ENCODE results near the gene STX18. TPM values are rescaled to one million over a fixed set of nuclear protein-coding genes. Genes with fewer than 3 reads are reported as not detected.
"Not testable (repeated sequence)": the region's sequence is repeated elsewhere in the genome, so short reads cannot be mapped to it uniquely, and the experiment has no call there.

Gene STX18
- total and polyA plus RNA-seq, 5 experiments from 2014 or later = 20.0 to 24.9 (median 21.5) TPM

GRCh38 chr4:4426511-4427120, 115.2 kb downstream of the STX18 start:
- peak in 1 of 10 donors; percentile 35 for DNase-seq
- POLR2A ChIA-PET = interaction anchor here (0.6 to 1.9 kb wide), 4 partner anchors 10 to 178 kb away, joined by 3 to 7 read pairs (median 4); partner anchors contain the start of genes NSG1 and TMEM128
- Mint-ChIP-seq H3K27me3 (no peaks in the 10 kb centered on the region), H3K36me3 (peaks cover 0 to 24% (median 4%) of the 10 kb centered on the region in 3 donors), H3K4me3 (no peak overlapping the region), H3K4me1 (peaks cover 0 to 16% (median 5%) of the 10 kb centered on the region in 4 donors), H3K27ac (peak overlapping the region in 5 of 10 donors; percentile 61 to 93 (median 76)), H3K9me3 (no peaks in the 10 kb centered on the region)
- ATAC-seq = no peak

- Mint-ChIP-seq H3K27ac (peak overlapping the region in 3 of 10 donors; percentile 53 to 85 (median 75)), H3K4me3 (no peak overlapping the region), H3K27me3 (no peaks in the 10 kb centered on the region), H3K9me3 (no peaks in the 10 kb centered on the region), H3K4me1 (peaks cover 0 to 9% (median 3%) of the 10 kb centered on the region in 4 donors), H3K36me3 (peaks cover 0 to 33% (median 11%) of the 10 kb centered on the region in 3 donors)
- peak in 1 of 10 donors; percentile 30 for DNase-seq
- POLR2A ChIA-PET = interaction anchor here (0.9 to 1.9 kb wide), 3 partner anchors 10 to 178 kb away, joined by 3 to 7 read pairs (median 4); partner anchors contain the start of genes NSG1 and TMEM128
- ATAC-seq = no peak
Measured at GRCh38 chr4:4425696-4426095, 116.2 kb downstream of the STX18 start.

DNA sequence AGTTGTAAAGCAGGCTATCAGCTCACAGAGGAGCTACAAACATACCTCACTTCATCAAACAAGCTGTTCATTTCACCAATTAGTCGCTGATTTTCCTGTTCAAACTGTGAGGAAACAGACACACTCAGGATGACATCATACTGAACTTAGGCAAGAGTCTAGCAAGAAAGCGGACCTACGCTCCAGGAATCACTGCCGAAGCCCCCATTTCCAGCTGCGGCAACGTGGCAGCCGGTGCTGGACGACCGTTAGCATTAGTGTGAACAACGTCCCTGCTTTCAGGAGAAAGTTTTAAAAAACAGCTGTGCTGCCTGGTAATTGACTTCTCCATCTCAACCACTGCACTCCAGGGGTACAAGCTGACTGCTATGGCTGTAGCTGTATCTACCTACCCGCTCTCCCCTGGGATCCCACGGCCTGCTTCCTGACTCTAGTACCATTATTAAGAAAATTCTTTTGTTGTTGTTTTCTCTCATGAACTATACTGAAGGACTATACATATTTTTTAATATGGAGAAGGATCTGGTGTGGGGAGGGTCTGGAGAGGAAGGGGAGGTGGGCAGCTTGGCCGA, 116.6 kb downstream of the STX18 start:
- ATAC-seq (no peak), DNase-seq (no peak)
- POLR2A ChIA-PET = interaction anchor here (0.9 to 1.5 kb wide), 3 partner anchors 9 to 39 kb away, joined by 3 to 4 read pairs (median 3); partner anchors contain the start of gene NSG1
- no peak overlapping the region for H3K4me3 Mint-ChIP-seq
- H3K27ac Mint-ChIP-seq = peak overlapping the region in 3 of 10 donors; percentile 34 to 85 (median 53)
- H3K36me3 Mint-ChIP-seq = peaks cover 0 to 36% (median 11%) of the 10 kb centered on the region in 3 donors
- H3K27me3 Mint-ChIP-seq = no peaks in the 10 kb centered on the region
- H3K4me1 Mint-ChIP-seq = peaks cover 0 to 5% (median 0%) of the 10 kb centered on the region in 4 donors
- no peaks in the 10 kb centered on the region for H3K9me3 Mint-ChIP-seq

DNA sequence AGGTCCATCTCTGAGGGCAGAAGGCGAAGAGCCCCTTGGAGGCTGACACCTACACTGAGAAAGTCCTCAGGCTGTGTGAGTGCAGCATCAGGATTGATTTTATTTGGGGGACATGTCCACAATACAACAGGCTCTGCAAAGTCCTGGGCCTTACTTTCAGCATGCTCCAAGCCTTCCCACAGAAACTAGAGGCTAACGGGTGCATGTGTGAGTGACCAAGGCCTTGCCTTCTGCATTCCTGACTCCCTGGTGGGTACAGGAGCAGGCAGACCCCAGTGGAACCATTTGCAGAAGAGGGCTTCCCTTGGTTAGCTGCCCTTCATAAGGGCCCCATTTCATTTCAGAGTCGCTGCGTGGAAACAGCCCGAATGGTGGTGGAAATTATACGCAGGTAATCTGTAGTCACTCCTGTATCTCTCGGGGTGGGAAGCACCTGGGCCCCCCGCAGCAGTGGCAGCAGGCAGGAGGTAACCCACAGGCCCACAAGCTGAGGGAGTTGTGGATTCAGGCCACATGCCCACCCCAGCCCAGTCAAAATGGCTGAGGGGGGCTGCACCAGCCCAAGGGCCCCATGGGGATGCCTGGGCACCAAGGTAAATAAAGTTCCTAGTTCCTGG, 117.2 kb downstream of the STX18 start:
- Mint-ChIP-seq H3K36me3 (peaks cover 0 to 42% (median 11%) of the 10 kb centered on the region in 3 donors), H3K4me3 (no peak overlapping the region), H3K27me3 (no peaks in the 10 kb centered on the region), H3K4me1 (peaks cover 2 to 8% (median 4%) of the 10 kb centered on the region in 4 donors), H3K9me3 (no peaks in the 10 kb centered on the region), H3K27ac (peak overlapping the region in 5 of 10 donors; percentile 34 to 89 (median 53))
- ATAC-seq = no peak
- peak in 1 of 10 donors; percentile 27 for DNase-seq
- POLR2A ChIA-PET = interaction anchor here (1.2 kb wide), 1 partner anchor 39 kb away, joined by 3 read pairs; no protein-coding TSS in a partner anchor

DNA sequence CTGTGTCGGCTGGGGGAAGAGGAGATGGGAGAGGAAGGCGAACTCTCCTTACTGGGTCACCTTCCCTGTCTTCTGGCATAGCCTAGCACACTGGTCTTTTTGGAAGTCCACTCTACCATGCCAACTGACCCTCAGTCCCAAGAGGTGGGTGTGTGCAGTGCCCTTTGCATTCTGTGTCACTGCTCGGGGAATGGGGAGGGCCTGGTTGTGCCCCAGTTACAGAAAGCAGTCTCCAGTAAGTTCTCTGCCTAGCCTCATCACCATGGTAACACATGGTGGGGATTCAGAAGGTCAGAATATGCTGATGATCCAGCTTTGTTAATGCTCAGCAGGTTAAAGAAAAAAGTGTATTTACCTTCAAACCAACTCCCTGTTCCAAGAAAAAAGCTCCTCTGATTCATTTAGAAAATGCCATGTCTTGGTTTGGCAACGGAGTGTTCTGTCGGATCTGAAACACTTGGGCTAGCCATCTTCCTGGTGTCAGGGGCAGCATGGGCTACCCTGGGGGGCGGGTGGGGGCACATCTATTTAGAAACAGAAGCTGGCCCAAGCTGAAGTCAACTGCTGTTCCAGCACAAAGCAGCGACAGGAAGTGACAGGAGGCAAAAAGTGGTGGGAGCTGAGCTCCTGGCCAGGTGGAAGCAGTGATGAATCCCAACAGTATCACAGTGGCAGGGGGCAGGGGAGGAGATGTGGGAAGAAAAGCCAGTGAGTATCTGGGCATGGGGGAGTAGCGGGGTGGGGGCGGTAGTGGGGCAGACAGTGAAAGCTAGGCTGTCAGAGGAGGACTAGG, 117.9 kb downstream of the STX18 start:
- Mint-ChIP-seq H3K4me1 (peaks cover 7 to 15% (median 10%) of the 10 kb centered on the region in 4 donors), H3K36me3 (peaks cover 0 to 46% (median 11%) of the 10 kb centered on the region in 3 donors), H3K4me3 (no peak overlapping the region), H3K9me3 (no peaks in the 10 kb centered on the region), H3K27me3 (no peaks in the 10 kb centered on the region), H3K27ac (peak overlapping the region in 7 of 10 donors; percentile 31 to 89 (median 49))
- DNase-seq (peak in 1 of 10 donors; percentile 43), ATAC-seq (no peak)
- POLR2A ChIA-PET = interaction anchor here (1.2 kb wide), 1 partner anchor 38 kb away, joined by 3 read pairs; no protein-coding TSS in a partner anchor

DNA sequence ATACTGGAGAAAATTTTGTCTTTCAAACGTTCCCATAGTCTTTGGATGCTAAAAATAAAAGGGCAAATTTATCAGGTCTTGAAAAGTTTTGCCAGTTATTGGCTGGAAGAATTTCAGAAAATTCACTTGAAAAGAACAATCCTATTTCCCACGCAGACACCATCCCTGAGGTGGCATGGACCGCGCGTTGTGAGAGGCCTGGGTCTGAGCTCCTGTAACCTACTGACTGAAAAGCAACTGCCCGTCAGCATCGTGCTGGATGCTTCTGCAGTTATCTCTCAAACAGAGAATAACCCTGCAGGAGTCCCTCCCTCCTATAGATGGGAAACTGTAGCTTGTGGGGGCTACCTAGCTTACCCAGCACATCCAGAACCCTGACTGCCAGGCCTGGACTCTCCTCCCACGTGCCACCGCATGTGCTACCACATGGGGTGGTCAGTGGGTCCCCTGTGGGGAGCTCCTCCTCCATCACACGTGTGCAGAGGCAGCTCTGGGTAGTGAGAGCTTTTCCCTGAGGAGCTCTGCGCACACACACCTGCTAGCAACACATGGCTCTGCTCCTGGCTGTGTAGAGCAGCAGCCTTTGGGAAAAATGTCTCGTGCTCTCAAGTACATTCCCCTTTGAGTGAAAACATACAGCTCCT, 118.9 kb downstream of the STX18 start:
- Mint-ChIP-seq H3K4me1 (peaks cover 13 to 25% (median 19%) of the 10 kb centered on the region in 4 donors), H3K9me3 (no peaks in the 10 kb centered on the region), H3K27ac (peak overlapping the region in 3 of 10 donors; percentile 24 to 44 (median 35)), H3K4me3 (no peak overlapping the region), H3K27me3 (no peaks in the 10 kb centered on the region), H3K36me3 (peaks cover 0 to 52% (median 11%) of the 10 kb centered on the region in 3 donors)
- POLR2A ChIA-PET = no interaction called here
- no peak for DNase-seq
- ATAC-seq = no peak

DNA sequence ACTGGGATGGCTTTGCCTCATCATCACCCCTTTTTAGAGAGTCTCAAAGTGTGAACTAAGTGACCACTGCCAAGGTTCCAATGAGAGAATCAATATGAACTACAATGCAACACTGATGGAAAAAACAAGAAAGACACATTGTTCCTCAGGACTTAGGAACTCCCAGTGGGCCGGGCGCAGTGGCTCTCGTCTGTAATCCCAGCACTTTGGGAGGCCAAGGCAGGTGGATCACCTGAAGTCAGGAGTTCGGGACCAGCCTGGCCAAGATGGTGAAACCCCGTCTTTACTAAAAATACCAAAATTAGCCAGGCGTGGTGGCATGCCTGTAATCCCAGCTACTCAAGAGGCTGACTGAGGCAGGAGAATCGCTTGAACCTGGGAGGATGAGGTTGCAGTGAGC, 119.7 kb downstream of the STX18 start:
- POLR2A ChIA-PET = interaction anchor here (0.9 kb wide), 1 partner anchor 74 kb away, joined by 3 read pairs; no protein-coding TSS in a partner anchor
- H3K9me3 Mint-ChIP-seq, DNase-seq, H3K27me3 Mint-ChIP-seq, H3K4me3 Mint-ChIP-seq, ATAC-seq: not testable (repeated sequence)
- Mint-ChIP-seq H3K4me1 (peaks cover 18 to 33% (median 26%) of the 10 kb centered on the region in 4 donors), H3K36me3 (peaks cover 0 to 56% (median 15%) of the 10 kb centered on the region in 3 donors), H3K27ac (peak overlapping the region in 2 of 10 donors; percentile 56 to 72)

- H3K9me3 Mint-ChIP-seq = peaks cover 0 to 4% (median 0%) of the 10 kb centered on the region in 9 donors
- H3K4me1 Mint-ChIP-seq = peaks cover 24 to 37% (median 33%) of the 10 kb centered on the region in 4 donors
- ATAC-seq (no peak), DNase-seq (no peak)
- no peaks in the 10 kb centered on the region for H3K27me3 Mint-ChIP-seq
- H3K4me3 Mint-ChIP-seq = no peak overlapping the region
- H3K27ac Mint-ChIP-seq = peak overlapping the region in 6 of 10 donors; percentile 22 to 72 (median 46)
- H3K36me3 Mint-ChIP-seq = peaks cover 0 to 56% (median 19%) of the 10 kb centered on the region in 3 donors
- POLR2A ChIA-PET = interaction anchor here (0.9 to 1.1 kb wide), 2 partner anchors 73 to 162 kb away, joined by 3 read pairs; no protein-coding TSS in a partner anchor
Measured at GRCh38 chr4:4421356-4421755, 120.5 kb downstream of the STX18 start.

DNA sequence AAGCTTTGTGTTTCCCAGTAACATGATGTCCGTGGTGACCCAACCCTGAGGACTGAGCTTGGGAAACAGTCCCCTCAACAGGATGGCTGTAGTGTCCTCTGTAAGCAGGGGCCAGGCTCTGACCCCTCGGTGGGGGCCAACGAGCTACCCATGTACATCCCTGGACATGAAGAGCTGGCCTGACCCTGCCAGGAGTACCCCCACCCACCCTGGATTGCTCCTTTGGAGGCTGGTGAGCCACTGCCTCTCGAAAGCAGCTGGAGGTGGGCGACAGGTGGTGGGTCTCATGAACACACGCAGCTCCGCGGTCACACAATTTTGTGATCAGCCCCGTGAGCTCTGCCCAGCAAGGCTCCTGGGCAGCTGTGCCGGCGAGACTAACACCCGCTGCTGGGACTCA, 121.4 kb downstream of the STX18 start:
- H3K36me3 Mint-ChIP-seq = peaks cover 0 to 59% (median 26%) of the 10 kb centered on the region in 3 donors
- ATAC-seq (no peak), DNase-seq (peak in 1 of 10 donors; percentile 19)
- no peak overlapping the region for H3K4me3 Mint-ChIP-seq
- peak overlapping the region in 3 of 10 donors; percentile 61 to 90 (median 84) for H3K27ac Mint-ChIP-seq
- no peaks in the 10 kb centered on the region for H3K27me3 Mint-ChIP-seq
- H3K9me3 Mint-ChIP-seq = peaks cover 0 to 4% (median 0%) of the 10 kb centered on the region in 9 donors
- POLR2A ChIA-PET = interaction anchor here (1.1 kb wide), 1 partner anchor 161 kb away, joined by 3 read pairs; no protein-coding TSS in a partner anchor
- H3K4me1 Mint-ChIP-seq = peaks cover 25 to 38% (median 33%) of the 10 kb centered on the region in 4 donors

GRCh38 chr4:4419896-4420295, 122.0 kb downstream of the STX18 start:
- Mint-ChIP-seq H3K27ac (peak overlapping the region; percentile 62 to 92 (median 87)), H3K9me3 (peaks cover 0 to 4% (median 0%) of the 10 kb centered on the region in 9 donors), H3K27me3 (no peaks in the 10 kb centered on the region), H3K36me3 (peaks cover 0 to 59% (median 26%) of the 10 kb centered on the region in 3 donors), H3K4me3 (peak overlapping the region in 3 of 10 donors; percentile 59 to 77 (median 76)), H3K4me1 (peaks cover 25 to 38% (median 33%) of the 10 kb centered on the region in 4 donors)
- POLR2A ChIA-PET = no interaction called here
- DNase-seq (peak in 1 of 10 donors; percentile 26), ATAC-seq (no peak)

Measured in naive thymus-derived CD8-positive, alpha-beta T cell (primary cell).